Measurements from ENCODE around the gene SLC25A3. TPM values are rescaled to one million over a fixed set of nuclear protein-coding genes. Genes with fewer than 3 reads are reported as not detected.
"Not testable (repeated sequence)": the region's sequence is repeated elsewhere in the genome, so short reads cannot be mapped to it uniquely, and the experiment has no call there.

The SLC25A3 gene
- total RNA-seq: 957 TPM

GRCh38 chr12:98593351-98594049 lies at the start of gene SLC25A3:
TSS of gene SLC25A3 (plus strand) at chr12:98593686. CDS start at chr12:98593979, 293 bp downstream.
- peak; percentile 99 for DNase-seq

DNA sequence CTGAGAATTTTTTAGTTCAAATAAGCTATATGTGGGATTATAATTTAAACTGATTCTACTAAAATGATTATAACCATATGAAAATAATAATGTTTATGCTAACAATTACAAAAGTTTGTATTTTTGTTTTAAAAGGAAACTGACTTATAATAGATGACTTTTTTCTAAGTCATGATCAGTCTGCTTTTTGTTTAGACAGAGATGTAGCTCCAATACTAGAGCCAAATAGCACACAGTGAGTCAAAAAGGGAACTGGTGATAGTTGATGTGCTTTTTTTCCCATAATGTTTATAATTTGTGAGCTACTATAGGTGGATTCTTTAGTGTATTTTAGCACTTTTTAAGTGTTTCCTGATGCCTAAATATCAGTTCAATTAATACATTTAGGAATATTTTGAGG lies 49.8 kb upstream of the SLC25A3 start:
- DNase-seq: no peak

GRCh38 chr12:98544751-98545150 lies 48.7 kb upstream of the SLC25A3 start:
- no peak for DNase-seq

GRCh38 chr12:98549371-98550110 lies 43.9 kb upstream of the SLC25A3 start:
- DNase-seq: no peak

GRCh38 chr12:98551787-98552186 lies 41.7 kb upstream of the SLC25A3 start:
- DNase-seq: no peak

- DNase-seq: not testable (repeated sequence)
Observed at GRCh38 chr12:98558097-98558496, 35.4 kb upstream of the SLC25A3 start.

GRCh38 chr12:98559666-98560065 lies 33.8 kb upstream of the SLC25A3 start:
- no peak for DNase-seq

DNA sequence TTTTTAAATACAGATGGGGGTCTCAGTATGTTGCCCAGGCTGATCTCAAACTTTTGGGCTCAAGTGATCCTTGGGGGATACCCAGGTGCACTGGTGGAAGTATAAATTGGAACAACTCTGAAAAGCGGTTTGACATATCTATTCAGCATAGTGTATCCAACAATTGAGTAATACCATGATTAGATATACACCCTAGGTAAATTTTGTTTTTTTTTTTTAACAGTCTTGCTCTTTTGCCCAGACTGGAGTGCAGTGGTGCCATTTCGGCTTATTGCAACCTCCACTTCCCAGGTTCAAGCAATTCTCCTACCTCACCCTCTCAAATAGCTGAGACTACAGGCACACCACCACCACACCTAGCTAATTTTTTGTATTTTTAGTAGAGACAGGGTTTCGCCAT lies 31.6 kb upstream of the SLC25A3 start:
- DNase-seq: no peak

GRCh38 chr12:98572010-98572409 lies 21.5 kb upstream of the SLC25A3 start:
- no peak for DNase-seq

DNA sequence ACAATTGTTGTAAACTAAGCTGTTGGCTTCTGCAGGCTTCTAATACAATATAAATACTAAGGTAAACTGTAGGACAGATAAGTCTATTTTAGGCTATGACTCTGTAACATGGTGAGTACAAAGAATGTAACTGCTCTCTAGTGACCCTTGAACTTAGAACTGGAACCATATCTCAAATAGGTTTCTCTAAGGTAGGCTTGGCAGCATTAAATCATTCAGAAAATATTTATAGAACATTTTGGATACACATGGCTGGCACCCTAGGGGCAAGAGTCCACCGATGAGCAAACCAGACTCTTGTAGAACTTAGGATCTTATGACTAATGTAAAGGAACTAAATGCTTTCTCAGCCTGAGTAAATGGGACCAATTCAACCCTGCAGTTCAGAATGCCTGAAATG lies 19.4 kb upstream of the SLC25A3 start:
- DNase-seq: no peak

DNA sequence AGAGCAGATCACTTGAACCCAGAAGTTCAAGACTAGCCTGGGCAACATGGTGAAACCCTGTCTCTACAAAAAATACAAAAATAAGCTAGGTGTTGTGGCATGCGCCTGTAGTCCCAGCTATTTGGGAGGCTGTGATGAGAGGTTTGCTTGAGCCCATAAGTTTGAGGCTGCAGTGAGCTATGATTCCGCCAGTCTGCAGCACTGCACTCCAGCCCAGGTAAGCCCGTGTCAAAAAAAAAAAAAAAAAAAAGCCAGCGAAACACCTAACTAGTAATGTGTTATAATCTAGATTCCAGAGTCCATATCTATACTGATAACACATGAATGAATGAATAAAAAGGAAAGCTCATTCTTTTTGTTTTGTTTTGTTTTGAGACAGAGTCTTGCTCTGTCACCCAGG lies 18.5 kb upstream of the SLC25A3 start:
- no peak for DNase-seq

GRCh38 chr12:98576795-98577194 lies 16.7 kb upstream of the SLC25A3 start:
- DNase-seq: not testable (repeated sequence)

- no peak for DNase-seq
Observed at GRCh38 chr12:98578392-98578791, 15.1 kb upstream of the SLC25A3 start.

GRCh38 chr12:98578821-98579220 lies 14.7 kb upstream of the SLC25A3 start:
- no peak for DNase-seq

DNA sequence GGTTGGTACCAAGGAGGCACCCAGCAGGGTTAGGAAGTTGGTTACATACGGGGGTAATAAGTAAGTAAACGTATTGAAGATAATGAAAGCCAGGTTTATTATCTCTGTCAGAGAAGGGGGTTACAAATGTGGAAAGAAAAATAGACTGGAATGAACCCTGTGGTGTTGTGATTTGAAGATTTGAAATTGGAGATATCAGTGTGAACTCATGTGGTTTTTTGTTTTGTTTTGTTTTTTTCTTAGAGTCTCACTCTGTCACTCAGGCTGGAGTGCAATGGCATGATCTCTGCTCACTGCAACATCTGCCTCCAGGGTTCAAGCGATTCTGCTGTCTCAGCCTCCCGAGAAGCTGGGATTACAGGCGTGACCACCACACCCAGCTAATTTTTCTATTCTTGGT lies 14.1 kb upstream of the SLC25A3 start:
- DNase-seq: no peak

GRCh38 chr12:98579835-98580234 lies 13.7 kb upstream of the SLC25A3 start:
- no peak for DNase-seq

- DNase-seq: no peak
Observed at GRCh38 chr12:98580695-98581094, 12.8 kb upstream of the SLC25A3 start.

GRCh38 chr12:98581101-98581500 lies 12.4 kb upstream of the SLC25A3 start:
- no peak for DNase-seq

DNA sequence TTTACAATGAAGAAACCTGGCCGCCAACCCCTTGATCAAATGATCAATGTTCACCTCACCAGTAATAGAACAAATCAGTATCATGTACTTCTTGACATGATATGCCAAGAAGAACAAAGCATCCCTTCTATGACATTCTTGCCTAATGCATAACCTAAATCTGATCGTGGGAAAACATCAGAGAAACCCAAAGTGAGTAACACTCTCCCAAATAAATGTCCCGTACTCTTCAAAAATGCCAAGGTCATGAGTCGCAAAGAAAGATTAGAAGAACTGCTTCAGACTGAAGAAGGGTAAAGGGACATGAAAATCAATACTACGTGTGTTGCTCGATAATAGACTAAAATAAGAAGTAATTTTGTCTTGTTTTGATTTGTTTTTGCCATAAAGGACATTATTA lies 11.4 kb upstream of the SLC25A3 start:
- no peak for DNase-seq

GRCh38 chr12:98587084-98587483 lies 6.4 kb upstream of the SLC25A3 start:
- no peak for DNase-seq

- peak; percentile 32 for DNase-seq
Observed at GRCh38 chr12:98591209-98591608, 2.3 kb upstream of the SLC25A3 start.

DNA sequence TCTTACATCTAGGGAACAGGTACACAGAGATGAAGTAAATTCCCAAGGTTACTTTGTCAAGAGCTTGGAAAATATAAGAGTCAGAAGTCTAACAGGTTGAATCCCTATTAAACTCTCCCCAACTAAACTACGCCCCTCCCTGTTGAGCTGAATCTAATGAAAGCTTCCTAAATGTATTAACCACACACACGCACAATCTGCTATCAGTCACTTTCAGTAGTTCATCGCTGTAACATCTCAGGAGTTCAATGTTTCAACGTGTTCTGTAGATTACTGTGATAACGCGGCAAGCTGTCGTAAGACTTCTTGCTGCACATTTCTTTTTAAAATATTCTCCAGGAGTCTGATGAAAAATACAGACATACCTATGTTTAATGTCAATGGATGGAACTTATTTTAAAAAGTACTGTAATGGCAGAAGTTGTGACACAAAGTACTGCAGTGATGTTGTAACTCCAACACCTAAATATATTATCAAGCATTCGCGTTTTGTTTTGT lies 612 bp upstream of the SLC25A3 start:
- no peak for DNase-seq

DNA sequence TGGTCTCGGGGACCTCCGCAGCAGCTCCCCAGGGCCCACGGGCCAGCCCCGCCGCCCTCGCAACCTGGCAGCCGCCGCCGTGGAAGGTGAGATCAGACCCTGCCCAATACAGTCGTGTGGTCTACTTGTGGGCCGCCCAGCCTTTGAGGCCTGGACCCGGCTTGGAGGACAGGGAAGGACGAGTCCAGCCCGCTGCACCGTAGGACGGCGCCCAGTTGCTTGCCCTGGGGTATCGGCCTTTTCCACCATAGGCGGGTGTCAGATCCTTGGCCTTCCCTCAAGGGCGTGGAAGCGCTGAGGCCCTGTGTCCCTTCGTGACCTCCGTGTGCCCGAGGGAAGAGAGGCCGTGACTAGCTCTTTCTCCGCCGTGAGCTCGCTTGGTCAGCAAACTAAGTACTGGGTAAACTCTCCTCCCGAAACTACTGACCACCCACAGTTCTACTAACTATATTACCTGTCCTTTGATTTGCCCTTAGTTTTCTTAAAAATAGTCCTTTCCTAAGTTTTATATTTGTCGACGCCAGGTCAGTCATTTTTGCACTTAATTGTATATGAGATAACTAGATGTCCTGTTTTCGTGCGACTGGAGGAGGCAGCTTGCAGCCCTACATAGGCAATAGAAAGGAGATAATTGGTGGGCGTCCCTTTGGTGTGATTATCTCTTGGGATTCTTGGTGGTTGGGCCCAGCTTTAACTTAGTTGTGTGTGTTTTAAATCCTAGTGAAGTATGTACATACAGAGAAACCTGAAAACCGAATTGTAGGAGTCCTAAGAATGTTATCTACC lies 757 bp downstream of the SLC25A3 start:
- DNase-seq: peak; percentile 54

All from tongue (tissue), 2 donors.